ENCODE data around the gene CPEB4. TPM values are rescaled to one million over a fixed set of nuclear protein-coding genes. Genes with fewer than 3 reads are reported as not detected.

Gene CPEB4
- total RNA-seq, 1 donor from 2014 or later = 32.4 TPM

- Histone ChIP-seq H3K36me3 (ENCODE audit: control insufficient read depth in 3 of 3, insufficient read depth in 3 of 3, low read length in 3 of 3) (no peaks in the 10 kb centered on the region), H3K4me3 (ENCODE audit: low read length in 3 of 3) (no peak overlapping the region), H3K4me1 (ENCODE audit: control insufficient read depth in 3 of 3, insufficient read depth in 3 of 3, low read length in 3 of 3) (peaks cover 0 to 5% (median 4%) of the 10 kb centered on the region in 3 donors), H3K27ac (ENCODE audit: low read depth, low read length) (no peak overlapping the region), H3K27me3 (ENCODE audit: control insufficient read depth in 3 of 3, insufficient read depth in 3 of 3, low read length in 3 of 3) (no peaks in the 10 kb centered on the region), H3K9ac (ENCODE audit: low read depth in 1 of 3, low read length in 3 of 3) (no peak overlapping the region), H3K9me3 (ENCODE audit: control insufficient read depth in 3 of 3, low read length in 3 of 3) (no peaks in the 10 kb centered on the region)
Observed at GRCh38 chr5:173869316-173869715, 18.8 kb upstream of the CPEB4 start.

GRCh38 chr5:173872957-173873305, 15.2 kb upstream of the CPEB4 start:
- H3K9me3 ChIP-seq (ENCODE audit: control insufficient read depth in 3 of 3, low read length in 3 of 3) = no peaks in the 10 kb centered on the region
- H3K4me1 ChIP-seq (ENCODE audit: control insufficient read depth in 3 of 3, insufficient read depth in 3 of 3, low read length in 3 of 3) = peaks cover 2 to 8% (median 4%) of the 10 kb centered on the region in 3 donors
- no peak overlapping the region for H3K27ac ChIP-seq (ENCODE audit: low read depth, low read length)
- H3K4me3 ChIP-seq (ENCODE audit: low read length in 3 of 3) = no peak overlapping the region
- H3K9ac ChIP-seq (ENCODE audit: low read depth in 1 of 3, low read length in 3 of 3) = no peak overlapping the region
- no peaks in the 10 kb centered on the region for H3K36me3 ChIP-seq (ENCODE audit: control insufficient read depth in 3 of 3, insufficient read depth in 3 of 3, low read length in 3 of 3)
- H3K27me3 ChIP-seq (ENCODE audit: control insufficient read depth in 3 of 3, insufficient read depth in 3 of 3, low read length in 3 of 3) = no peaks in the 10 kb centered on the region

GRCh38 chr5:173873306-173873922, 14.7 kb upstream of the CPEB4 start:
- no peak overlapping the region for H3K27ac ChIP-seq (ENCODE audit: low read depth, low read length)

GRCh38 chr5:173875189-173875588, 13.0 kb upstream of the CPEB4 start:
- Histone ChIP-seq H3K27ac (ENCODE audit: low read depth, low read length) (no peak overlapping the region), H3K4me1 (ENCODE audit: control insufficient read depth in 3 of 3, insufficient read depth in 3 of 3, low read length in 3 of 3) (peaks cover 2 to 12% (median 4%) of the 10 kb centered on the region in 3 donors), H3K36me3 (ENCODE audit: control insufficient read depth in 3 of 3, insufficient read depth in 3 of 3, low read length in 3 of 3) (no peaks in the 10 kb centered on the region), H3K27me3 (ENCODE audit: control insufficient read depth in 3 of 3, insufficient read depth in 3 of 3, low read length in 3 of 3) (no peaks in the 10 kb centered on the region), H3K9ac (ENCODE audit: low read depth in 1 of 3, low read length in 3 of 3) (no peak overlapping the region), H3K4me3 (ENCODE audit: low read length in 3 of 3) (no peak overlapping the region), H3K9me3 (ENCODE audit: control insufficient read depth in 3 of 3, low read length in 3 of 3) (no peaks in the 10 kb centered on the region)

More at GRCh38 chr5:173873306-173873922, 14.7 kb upstream of the CPEB4 start:
- Histone ChIP-seq H3K4me1 (ENCODE audit: control insufficient read depth in 3 of 3, insufficient read depth in 3 of 3, low read length in 3 of 3) (peaks cover 2 to 12% (median 4%) of the 10 kb centered on the region in 3 donors), H3K36me3 (ENCODE audit: control insufficient read depth in 3 of 3, insufficient read depth in 3 of 3, low read length in 3 of 3) (no peaks in the 10 kb centered on the region), H3K4me3 (ENCODE audit: low read length in 3 of 3) (no peak overlapping the region), H3K9me3 (ENCODE audit: control insufficient read depth in 3 of 3, low read length in 3 of 3) (no peaks in the 10 kb centered on the region), H3K9ac (ENCODE audit: low read depth in 1 of 3, low read length in 3 of 3) (no peak overlapping the region), H3K27me3 (ENCODE audit: control insufficient read depth in 3 of 3, insufficient read depth in 3 of 3, low read length in 3 of 3) (no peaks in the 10 kb centered on the region)

GRCh38 chr5:173878224-173878967, 9.8 kb upstream of the CPEB4 start:
- Histone ChIP-seq H3K4me3 (ENCODE audit: low read length in 3 of 3) (no peak overlapping the region), H3K9me3 (ENCODE audit: control insufficient read depth in 3 of 3, low read length in 3 of 3) (no peaks in the 10 kb centered on the region), H3K36me3 (ENCODE audit: control insufficient read depth in 3 of 3, insufficient read depth in 3 of 3, low read length in 3 of 3) (no peaks in the 10 kb centered on the region), H3K27me3 (ENCODE audit: control insufficient read depth in 3 of 3, insufficient read depth in 3 of 3, low read length in 3 of 3) (no peaks in the 10 kb centered on the region), H3K27ac (ENCODE audit: low read depth, low read length) (no peak overlapping the region), H3K9ac (ENCODE audit: low read depth in 1 of 3, low read length in 3 of 3) (no peak overlapping the region), H3K4me1 (ENCODE audit: control insufficient read depth in 3 of 3, insufficient read depth in 3 of 3, low read length in 3 of 3) (peaks cover 0 to 8% (median 2%) of the 10 kb centered on the region in 3 donors)

- no peak overlapping the region for H3K4me3 ChIP-seq (ENCODE audit: low read length in 3 of 3)
- no peaks in the 10 kb centered on the region for H3K27me3 ChIP-seq (ENCODE audit: control insufficient read depth in 3 of 3, insufficient read depth in 3 of 3, low read length in 3 of 3)
- H3K9me3 ChIP-seq (ENCODE audit: control insufficient read depth in 3 of 3, low read length in 3 of 3) = no peaks in the 10 kb centered on the region
- no peak overlapping the region for H3K27ac ChIP-seq (ENCODE audit: low read depth, low read length)
- no peak overlapping the region for H3K9ac ChIP-seq (ENCODE audit: low read depth in 1 of 3, low read length in 3 of 3)
- H3K4me1 ChIP-seq (ENCODE audit: control insufficient read depth in 3 of 3, insufficient read depth in 3 of 3, low read length in 3 of 3) = peaks cover 0 to 4% (median 2%) of the 10 kb centered on the region in 3 donors
- no peaks in the 10 kb centered on the region for H3K36me3 ChIP-seq (ENCODE audit: control insufficient read depth in 3 of 3, insufficient read depth in 3 of 3, low read length in 3 of 3)
Observed at GRCh38 chr5:173880306-173880985, 7.7 kb upstream of the CPEB4 start.

- no peaks in the 10 kb centered on the region for H3K9me3 ChIP-seq (ENCODE audit: control insufficient read depth in 3 of 3, low read length in 3 of 3)
- no peak overlapping the region for H3K9ac ChIP-seq (ENCODE audit: low read depth in 1 of 3, low read length in 3 of 3)
Observed at GRCh38 chr5:173881811-173882575, 6.2 kb upstream of the CPEB4 start.

GRCh38 chr5:173882632-173883031, 5.5 kb upstream of the CPEB4 start:
- Histone ChIP-seq H3K4me1 (ENCODE audit: control insufficient read depth in 3 of 3, insufficient read depth in 3 of 3, low read length in 3 of 3) (peaks cover 3 to 10% (median 7%) of the 10 kb centered on the region in 3 donors), H3K27ac (ENCODE audit: low read depth, low read length) (no peak overlapping the region), H3K4me3 (ENCODE audit: low read length in 3 of 3) (no peak overlapping the region), H3K9ac (ENCODE audit: low read depth in 1 of 3, low read length in 3 of 3) (no peak overlapping the region), H3K27me3 (ENCODE audit: control insufficient read depth in 3 of 3, insufficient read depth in 3 of 3, low read length in 3 of 3) (no peaks in the 10 kb centered on the region), H3K9me3 (ENCODE audit: control insufficient read depth in 3 of 3, low read length in 3 of 3) (no peaks in the 10 kb centered on the region), H3K36me3 (ENCODE audit: control insufficient read depth in 3 of 3, insufficient read depth in 3 of 3, low read length in 3 of 3) (no peaks in the 10 kb centered on the region)

More at GRCh38 chr5:173881811-173882575, 6.2 kb upstream of the CPEB4 start:
- Histone ChIP-seq H3K27me3 (ENCODE audit: control insufficient read depth in 3 of 3, insufficient read depth in 3 of 3, low read length in 3 of 3) (no peaks in the 10 kb centered on the region), H3K36me3 (ENCODE audit: control insufficient read depth in 3 of 3, insufficient read depth in 3 of 3, low read length in 3 of 3) (no peaks in the 10 kb centered on the region), H3K27ac (ENCODE audit: low read depth, low read length) (no peak overlapping the region), H3K4me3 (ENCODE audit: low read length in 3 of 3) (no peak overlapping the region), H3K4me1 (ENCODE audit: control insufficient read depth in 3 of 3, insufficient read depth in 3 of 3, low read length in 3 of 3) (peaks cover 0 to 4% (median 2%) of the 10 kb centered on the region in 3 donors)

- Histone ChIP-seq H3K9ac (ENCODE audit: low read depth in 1 of 3, low read length in 3 of 3) (no peak overlapping the region), H3K27me3 (ENCODE audit: control insufficient read depth in 3 of 3, insufficient read depth in 3 of 3, low read length in 3 of 3) (no peaks in the 10 kb centered on the region), H3K27ac (ENCODE audit: low read depth, low read length) (no peak overlapping the region), H3K9me3 (ENCODE audit: control insufficient read depth in 3 of 3, low read length in 3 of 3) (no peaks in the 10 kb centered on the region), H3K4me1 (ENCODE audit: control insufficient read depth in 3 of 3, insufficient read depth in 3 of 3, low read length in 3 of 3) (peaks cover 3 to 7% (median 7%) of the 10 kb centered on the region in 3 donors), H3K4me3 (ENCODE audit: low read length in 3 of 3) (no peak overlapping the region), H3K36me3 (ENCODE audit: control insufficient read depth in 3 of 3, insufficient read depth in 3 of 3, low read length in 3 of 3) (no peaks in the 10 kb centered on the region)
Observed at GRCh38 chr5:173883347-173883924, 4.7 kb upstream of the CPEB4 start.
